Activated T-cell treated with anti-CD3 and anti-CD28 coated beads, Interleukin-2, amount 50 U/mL, for 72 hours (primary cell): ENCODE data around the gene FGL2. TPM values are rescaled to one million over a fixed set of nuclear protein-coding genes. Genes with fewer than 3 reads are reported as not detected.
"Not testable (repeated sequence)": the region's sequence is repeated elsewhere in the genome, so short reads cannot be mapped to it uniquely, and the experiment has no call there.

ENCODE experiments used
- ATAC-seq, 2 donors: fragments of 150-1000 bp; cut with Tn5 transposase; replicated peaks in 1 of 2; 2 replicates each; pipeline ENCODE4 v1.10.0; 2021; ENCODE audit warnings: moderate library complexity in 2 of 2, mild to moderate bottlenecking in 1 of 2
- DNase-seq, 2 donors: peaks; one replicate each; pipeline ENCODE4 v3.0.0; 2021 to 2022; ENCODE audit warnings: mixed read lengths in 1 of 2
- H3K27ac Mint-ChIP-seq: one replicate; pipeline ENCODE4 v1.8.0; 2022; ENCODE audit warnings: mild to moderate bottlenecking, moderate library complexity, mixed read lengths
- H3K27me3 Mint-ChIP-seq: one replicate; pipeline ENCODE4 v1.8.0; 2022; ENCODE audit warnings: low read depth, mixed read lengths
- H3K36me3 Mint-ChIP-seq, 2 donors: one replicate each; pipeline ENCODE4 v1.8.0; 2022; ENCODE audit warnings: mixed read lengths in 2 of 2, mild to moderate bottlenecking in 1 of 2; ENCODE audit not compliant: insufficient read depth in 2 of 2
- H3K4me1 Mint-ChIP-seq: one replicate; pipeline ENCODE4 v1.8.0; 2022; ENCODE audit warnings: low read depth, mixed read lengths
- H3K4me3 Mint-ChIP-seq, 2 donors: one replicate each; pipeline ENCODE4 v1.8.0; 2022; ENCODE audit warnings: mild to moderate bottlenecking in 2 of 2, mixed read lengths in 2 of 2, moderate library complexity in 2 of 2
- H3K9me3 Mint-ChIP-seq, 2 donors: one replicate each; pipeline ENCODE4 v1.8.0; 2022; ENCODE audit warnings: mixed read lengths in 2 of 2
- total RNA-seq, 2 donors: library from RNA; stranded (reverse); gene quantifications; one replicate each; pipeline ENCODE4 v1.2.3, GENCODE V29; 2022

Gene FGL2
- total RNA-seq, 2 donors from 2014 or later = 0.38 to 0.93 TPM

DNA sequence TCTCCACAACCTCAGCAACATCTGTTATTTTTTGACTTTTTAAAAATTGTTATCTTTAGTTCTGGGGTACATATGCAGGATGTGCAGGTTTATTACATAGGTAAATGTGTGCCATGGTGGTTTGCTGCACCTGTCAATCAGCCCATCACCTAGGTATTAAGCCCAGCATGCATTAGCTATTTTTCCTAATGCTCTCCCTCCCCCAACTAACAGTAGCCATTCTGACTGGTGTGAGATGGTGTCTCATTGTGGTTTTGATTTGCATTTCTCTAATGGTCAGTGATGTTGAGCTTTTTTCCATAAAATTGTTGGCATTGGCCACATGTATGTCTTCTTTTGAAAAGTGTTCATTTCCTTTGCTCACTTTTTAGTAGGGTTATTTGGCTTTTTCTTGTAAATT lies 29.2 kb upstream of the FGL2 start:
- not testable (repeated sequence) for H3K27me3 Mint-ChIP-seq, H3K27ac Mint-ChIP-seq, H3K4me1 Mint-ChIP-seq, ATAC-seq, DNase-seq, H3K4me3 Mint-ChIP-seq, H3K9me3 Mint-ChIP-seq
- H3K36me3 Mint-ChIP-seq = peaks cover 9 to 11% of the 10 kb centered on the region in 2 donors

DNA sequence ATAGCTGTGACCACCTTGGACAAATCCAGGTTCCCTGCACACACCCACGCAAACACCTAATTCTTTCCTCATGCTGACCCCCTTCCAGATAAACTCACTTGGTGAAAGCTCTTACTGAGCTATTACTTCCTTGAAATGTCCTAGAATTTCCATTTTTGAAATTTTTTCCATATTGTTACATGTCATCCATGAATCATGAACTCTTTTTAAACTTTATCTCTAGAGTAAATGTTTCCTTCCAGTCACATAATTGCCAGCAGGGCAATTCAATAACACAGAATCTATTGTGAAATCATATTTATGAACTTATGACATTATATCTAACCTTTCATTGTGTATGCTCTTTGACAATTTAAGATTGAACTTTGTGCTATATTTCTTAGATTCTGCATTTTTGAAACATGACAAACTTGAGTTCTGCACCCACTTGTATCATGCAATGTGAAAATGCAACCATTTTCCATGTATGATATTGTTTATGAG lies 26.8 kb upstream of the FGL2 start:
- peaks cover 5 to 10% of the 10 kb centered on the region in 2 donors for H3K9me3 Mint-ChIP-seq
- peaks cover 10% of the 10 kb centered on the region for H3K4me1 Mint-ChIP-seq
- H3K4me3 Mint-ChIP-seq = no peak overlapping the region
- H3K27me3 Mint-ChIP-seq = no peaks in the 10 kb centered on the region
- ATAC-seq (no peak), DNase-seq (no peak)
- H3K36me3 Mint-ChIP-seq = peaks cover 9 to 11% of the 10 kb centered on the region in 2 donors
- no peak overlapping the region for H3K27ac Mint-ChIP-seq

DNA sequence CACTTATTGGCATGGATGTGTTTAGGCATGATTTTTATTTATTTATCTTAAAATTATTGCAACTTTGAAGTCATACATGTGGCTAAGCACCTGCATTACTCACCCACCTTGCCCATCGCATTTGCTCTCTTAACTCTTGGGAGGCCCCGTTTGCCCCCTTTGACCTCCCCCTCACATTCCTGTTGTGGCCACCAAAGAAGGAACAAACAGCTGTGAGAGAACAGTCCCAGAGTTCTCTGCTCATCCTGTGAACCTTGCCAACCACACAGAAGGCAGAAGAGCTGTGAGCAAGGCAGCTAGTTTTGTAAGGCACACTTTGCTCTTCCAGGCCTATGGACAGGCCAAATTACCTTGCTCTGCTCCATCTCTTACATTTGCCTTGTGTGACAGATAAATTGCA lies 23.6 kb upstream of the FGL2 start:
- H3K27me3 Mint-ChIP-seq = no peaks in the 10 kb centered on the region
- H3K4me1 Mint-ChIP-seq = peaks cover 10% of the 10 kb centered on the region
- ATAC-seq (no peak), DNase-seq (no peak)
- peaks cover 5% of the 10 kb centered on the region in 2 donors for H3K36me3 Mint-ChIP-seq
- peaks cover 2 to 6% of the 10 kb centered on the region in 2 donors for H3K9me3 Mint-ChIP-seq
- no peak overlapping the region for H3K27ac Mint-ChIP-seq
- no peak overlapping the region for H3K4me3 Mint-ChIP-seq

DNA sequence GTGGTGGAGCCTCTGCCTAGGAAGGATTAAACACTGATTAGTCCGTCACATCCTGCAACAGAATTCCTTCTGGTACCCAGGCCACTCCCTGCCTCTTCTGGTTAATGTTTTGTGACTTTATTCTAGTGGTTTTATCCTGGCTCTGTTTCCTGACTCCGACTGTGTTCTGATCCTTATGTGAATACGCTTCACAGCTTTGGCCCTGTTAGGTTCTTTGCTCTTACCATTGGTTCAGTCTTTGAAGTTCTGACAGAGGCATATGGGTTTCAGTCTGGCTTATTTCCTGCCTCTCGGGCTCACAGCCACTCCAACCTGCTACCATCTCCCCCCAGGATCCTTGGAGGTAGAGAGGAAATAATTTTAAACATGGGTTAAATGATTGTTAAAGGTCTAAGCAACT lies 23.2 kb upstream of the FGL2 start:
- ATAC-seq (no peak), DNase-seq (no peak)
- Mint-ChIP-seq H3K27me3 (no peaks in the 10 kb centered on the region), H3K27ac (no peak overlapping the region), H3K9me3 (peaks cover 2 to 6% of the 10 kb centered on the region in 2 donors), H3K36me3 (peaks cover 5% of the 10 kb centered on the region in 2 donors), H3K4me3 (no peak overlapping the region), H3K4me1 (peaks cover 10% of the 10 kb centered on the region)

DNA sequence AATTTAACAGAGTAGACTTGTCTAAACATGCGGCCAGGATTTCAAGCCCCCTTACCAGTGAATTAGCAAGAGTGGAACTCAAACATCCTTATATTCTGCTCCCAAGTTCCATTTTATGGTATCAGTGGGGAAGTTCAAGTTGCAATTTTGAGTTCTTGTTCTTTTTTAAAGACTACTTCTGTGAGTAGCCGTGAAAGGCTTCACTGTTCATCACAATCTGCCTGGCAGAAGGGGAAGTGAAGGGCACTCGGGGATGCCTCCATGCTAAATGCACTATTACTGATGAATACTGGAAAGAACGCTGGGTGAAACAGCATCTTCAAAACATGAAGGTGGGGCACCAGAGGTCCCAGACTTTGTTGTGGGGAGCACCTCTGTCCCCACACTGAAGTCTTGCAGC lies 22.4 kb upstream of the FGL2 start:
- H3K4me1 Mint-ChIP-seq = peaks cover 10% of the 10 kb centered on the region
- DNase-seq (no peak), ATAC-seq (no peak)
- peaks cover 2 to 6% of the 10 kb centered on the region in 2 donors for H3K9me3 Mint-ChIP-seq
- no peak overlapping the region for H3K27ac Mint-ChIP-seq
- H3K4me3 Mint-ChIP-seq = no peak overlapping the region
- peaks cover 5% of the 10 kb centered on the region in 2 donors for H3K36me3 Mint-ChIP-seq
- H3K27me3 Mint-ChIP-seq = no peaks in the 10 kb centered on the region

DNA sequence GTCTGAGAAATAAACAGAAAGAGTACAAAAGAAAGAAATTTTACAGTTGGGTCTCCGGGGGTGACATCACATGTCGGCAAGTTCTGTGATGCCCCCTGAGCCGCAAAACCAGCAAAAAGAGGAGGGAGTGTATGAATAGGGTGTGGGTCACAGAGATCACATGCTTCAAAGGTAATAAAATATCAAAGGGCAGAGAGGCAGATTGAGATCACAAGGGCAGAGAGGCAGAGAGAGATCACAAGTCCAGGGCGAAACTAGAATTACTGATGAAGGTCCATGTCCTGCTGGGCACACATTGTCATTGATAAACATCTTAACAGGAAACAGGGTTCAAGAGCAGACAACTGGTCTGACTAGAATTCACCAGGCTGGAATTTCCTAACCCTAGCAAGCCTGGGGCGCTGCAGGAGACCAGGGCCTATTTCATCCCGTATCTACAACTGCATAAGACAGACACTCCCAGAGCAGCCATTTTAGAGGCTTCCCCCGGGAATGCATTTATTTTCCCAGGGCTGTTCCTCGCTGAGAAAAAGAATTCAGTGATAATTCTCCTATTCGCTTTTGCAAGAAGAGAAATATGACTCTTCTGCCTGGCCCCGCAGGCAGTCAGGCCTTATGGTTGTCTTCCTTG lies 20.2 kb upstream of the FGL2 start:
- not testable (repeated sequence) for H3K27ac Mint-ChIP-seq, H3K27me3 Mint-ChIP-seq, ATAC-seq, DNase-seq, H3K4me3 Mint-ChIP-seq, H3K36me3 Mint-ChIP-seq, H3K9me3 Mint-ChIP-seq
- peaks cover 10% of the 10 kb centered on the region for H3K4me1 Mint-ChIP-seq

DNA sequence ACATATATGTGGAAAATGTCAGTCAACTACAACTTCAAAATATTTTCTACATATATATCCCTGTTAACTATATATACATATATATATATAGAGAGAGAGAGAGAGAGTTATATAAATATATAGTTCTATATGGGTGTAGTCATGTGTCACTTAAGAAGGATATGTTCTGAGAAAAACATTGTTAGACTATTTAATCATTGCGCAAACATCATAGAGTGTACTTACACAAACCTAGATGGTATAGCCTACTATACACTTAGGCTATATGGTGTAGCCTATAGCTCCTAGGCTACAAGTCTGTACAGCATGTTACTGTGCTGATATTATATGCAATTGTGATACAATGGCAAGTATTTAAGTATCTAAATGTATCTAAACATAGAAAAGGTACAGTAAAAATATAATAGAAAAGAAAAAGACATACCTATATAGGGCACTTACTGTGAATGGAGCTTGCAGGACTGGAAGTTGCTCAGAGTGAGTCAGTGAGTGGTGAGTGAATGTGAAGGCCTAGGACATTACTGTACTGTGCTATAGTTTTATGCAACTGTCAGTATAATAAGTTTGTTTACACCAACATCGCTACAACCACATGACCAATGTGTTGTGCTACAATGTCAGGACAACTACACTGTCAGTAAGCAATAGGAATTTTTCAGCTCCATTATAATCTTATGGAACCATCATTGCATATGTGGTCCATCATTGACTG lies 18.0 kb upstream of the FGL2 start:
- Mint-ChIP-seq H3K9me3 (peaks cover 2 to 6% of the 10 kb centered on the region in 2 donors), H3K4me1 (peaks cover 5% of the 10 kb centered on the region), H3K36me3 (peaks cover 5 to 7% of the 10 kb centered on the region in 2 donors), H3K4me3 (no peak overlapping the region), H3K27me3 (no peaks in the 10 kb centered on the region), H3K27ac (no peak overlapping the region)
- ATAC-seq (no peak), DNase-seq (no peak)

DNA sequence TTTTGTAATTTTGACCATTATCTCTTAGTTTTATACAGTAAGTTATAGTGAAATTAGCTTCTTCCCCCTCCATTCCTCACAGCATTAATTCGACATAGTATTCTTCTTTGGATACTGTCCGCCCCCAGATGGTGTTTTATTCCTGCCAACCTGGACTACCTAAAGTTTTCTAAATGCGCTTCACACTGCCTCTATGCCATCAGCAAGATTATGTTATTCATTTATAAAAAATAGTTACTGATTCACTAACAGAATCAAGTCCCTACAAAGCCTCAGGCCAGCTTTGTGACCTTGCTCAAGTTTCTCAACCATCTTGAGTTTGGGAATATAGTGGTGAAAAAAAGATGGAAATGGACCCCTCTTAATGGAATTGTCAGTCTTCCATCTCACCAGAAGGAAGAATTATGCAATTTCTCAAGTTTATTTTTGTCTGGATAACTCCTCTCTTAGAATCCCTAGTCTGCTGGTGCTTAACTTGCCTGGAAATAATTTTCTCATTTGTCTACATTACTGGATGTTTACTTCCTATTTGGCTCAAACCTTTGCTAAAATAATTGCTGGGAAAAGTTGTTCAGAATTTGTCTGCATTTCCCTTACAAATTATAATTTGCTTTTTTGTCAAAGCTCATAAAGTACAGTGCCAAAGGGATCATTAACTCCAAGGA lies 16.7 kb upstream of the FGL2 start:
- ATAC-seq (no peak), DNase-seq (no peak)
- peaks cover 2 to 6% of the 10 kb centered on the region in 2 donors for H3K9me3 Mint-ChIP-seq
- peaks cover 5 to 7% of the 10 kb centered on the region in 2 donors for H3K36me3 Mint-ChIP-seq
- no peaks in the 10 kb centered on the region for H3K27me3 Mint-ChIP-seq
- H3K27ac Mint-ChIP-seq = no peak overlapping the region
- no peak overlapping the region for H3K4me3 Mint-ChIP-seq
- H3K4me1 Mint-ChIP-seq = no peaks in the 10 kb centered on the region

DNA sequence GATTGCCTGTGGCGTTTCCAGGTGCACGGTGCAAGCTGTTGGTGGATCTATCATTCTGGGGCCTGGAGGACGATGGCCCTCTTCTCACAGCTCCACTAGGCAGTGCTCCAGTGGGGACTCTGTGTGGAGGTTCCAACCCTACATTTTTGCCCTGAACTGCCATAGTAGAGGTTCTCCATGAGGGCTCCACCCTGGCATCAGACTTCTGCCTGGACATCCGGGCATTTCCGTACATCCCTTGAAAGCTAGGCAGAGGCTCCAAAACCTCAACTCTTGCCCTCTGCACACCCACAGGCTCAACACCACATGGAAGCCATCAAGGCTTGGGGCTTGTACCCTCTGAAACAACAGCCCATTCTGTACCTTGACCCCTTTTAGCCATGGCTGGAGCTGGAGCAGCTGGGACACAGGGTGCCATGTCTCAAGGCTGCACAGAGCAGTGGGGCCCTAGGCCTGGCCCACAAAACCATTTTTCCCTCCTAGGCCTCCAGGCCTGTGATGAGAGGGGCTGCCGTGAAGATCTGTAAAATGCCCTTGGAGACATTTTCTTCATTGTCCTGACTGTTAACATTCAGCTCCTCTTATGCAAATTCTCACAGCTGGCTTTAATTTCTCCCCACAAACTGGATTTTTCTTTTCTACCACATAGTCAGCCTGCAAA lies 10.0 kb upstream of the FGL2 start:
- H3K27ac Mint-ChIP-seq = no peak overlapping the region
- no peak overlapping the region for H3K4me3 Mint-ChIP-seq
- peaks cover 8 to 18% of the 10 kb centered on the region in 2 donors for H3K36me3 Mint-ChIP-seq
- peaks cover 5 to 12% of the 10 kb centered on the region in 2 donors for H3K9me3 Mint-ChIP-seq
- ATAC-seq (no peak), DNase-seq (no peak)
- H3K27me3 Mint-ChIP-seq = no peaks in the 10 kb centered on the region
- H3K4me1 Mint-ChIP-seq = no peaks in the 10 kb centered on the region

DNA sequence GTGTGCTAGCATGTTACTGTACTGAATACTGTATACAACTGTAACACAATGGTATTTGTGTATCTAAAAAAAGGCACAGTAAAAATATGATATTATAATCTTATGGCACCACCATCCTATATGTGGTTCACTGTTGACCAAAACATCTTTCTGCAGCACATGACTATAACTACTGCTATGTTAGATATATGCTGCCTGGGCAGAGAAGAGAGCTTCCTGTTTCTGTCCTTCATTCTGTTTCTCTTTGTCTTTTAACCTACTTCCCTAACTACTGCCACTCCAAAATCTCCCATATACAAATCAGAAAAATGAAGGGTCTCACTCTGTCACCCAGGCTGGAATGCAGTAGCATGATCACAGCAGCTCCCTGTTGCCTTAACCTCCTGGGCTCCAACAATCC lies 8.8 kb upstream of the FGL2 start:
- Mint-ChIP-seq H3K27ac (no peak overlapping the region), H3K9me3 (peaks cover 5 to 12% of the 10 kb centered on the region in 2 donors)

DNA sequence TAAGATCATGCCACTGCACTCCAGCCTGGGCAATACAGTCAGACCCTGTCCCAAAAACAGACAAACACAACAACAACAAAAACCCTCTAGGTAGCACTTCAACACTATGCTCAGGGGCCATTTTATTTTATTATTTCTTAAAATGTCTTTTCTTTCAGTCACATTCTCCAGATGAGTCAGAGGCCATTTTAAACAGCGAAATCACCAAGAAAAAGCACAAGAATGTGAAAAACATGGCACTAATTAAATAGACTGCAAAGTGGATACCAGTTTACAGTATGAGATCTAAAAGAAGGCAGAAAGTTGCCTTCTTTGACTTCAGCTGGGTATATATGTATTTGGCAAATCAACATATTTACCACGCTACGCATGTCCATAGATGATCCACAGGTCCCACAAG lies 6.1 kb upstream of the FGL2 start:
- Mint-ChIP-seq H3K27me3 (no peaks in the 10 kb centered on the region), H3K9me3 (peaks cover 5 to 12% of the 10 kb centered on the region in 2 donors), H3K36me3 (peaks cover 8 to 14% of the 10 kb centered on the region in 2 donors), H3K27ac (no peak overlapping the region), H3K4me3 (no peak overlapping the region), H3K4me1 (peaks cover 8% of the 10 kb centered on the region)
- DNase-seq (no peak), ATAC-seq (no peak)

More for the DNA sequence above, 8.8 kb upstream of the FGL2 start:
- H3K4me1 Mint-ChIP-seq = no peaks in the 10 kb centered on the region
- H3K27me3 Mint-ChIP-seq = no peaks in the 10 kb centered on the region
- H3K4me3 Mint-ChIP-seq = no peak overlapping the region
- no peak for DNase-seq
- ATAC-seq = no peak
- peaks cover 8 to 16% of the 10 kb centered on the region in 2 donors for H3K36me3 Mint-ChIP-seq

DNA sequence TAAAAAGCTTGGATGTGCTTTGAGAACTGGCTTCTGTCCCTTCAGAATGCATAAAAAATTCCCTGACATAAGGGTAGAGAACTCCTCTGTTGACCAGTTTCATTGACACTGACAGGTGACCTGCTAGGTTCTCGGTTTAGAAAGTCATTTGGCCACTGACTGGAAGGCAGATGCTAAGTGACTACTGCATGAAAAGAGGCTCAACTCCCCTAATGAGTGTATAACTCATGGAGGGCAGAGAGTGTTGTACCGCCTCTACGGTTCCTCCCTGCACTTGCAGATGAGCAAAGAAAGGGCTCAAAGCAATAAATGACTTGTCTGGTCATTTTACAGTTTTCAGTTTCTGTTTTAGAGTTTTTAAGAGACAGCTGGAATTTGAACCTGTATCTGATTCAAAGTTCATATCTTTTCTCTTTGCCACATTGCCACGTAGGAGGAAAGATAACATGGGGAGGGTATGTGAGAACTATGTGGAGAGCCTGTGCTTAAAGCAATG lies 2.9 kb upstream of the FGL2 start:
- peaks cover 31% of the 10 kb centered on the region for H3K4me1 Mint-ChIP-seq
- H3K27me3 Mint-ChIP-seq = no peaks in the 10 kb centered on the region
- ATAC-seq = peak; percentile 58 to 82
- no peaks in the 10 kb centered on the region for H3K36me3 Mint-ChIP-seq
- no peak overlapping the region for H3K27ac Mint-ChIP-seq
- no peaks in the 10 kb centered on the region for H3K9me3 Mint-ChIP-seq
- no peak overlapping the region for H3K4me3 Mint-ChIP-seq
- no peak for DNase-seq

DNA sequence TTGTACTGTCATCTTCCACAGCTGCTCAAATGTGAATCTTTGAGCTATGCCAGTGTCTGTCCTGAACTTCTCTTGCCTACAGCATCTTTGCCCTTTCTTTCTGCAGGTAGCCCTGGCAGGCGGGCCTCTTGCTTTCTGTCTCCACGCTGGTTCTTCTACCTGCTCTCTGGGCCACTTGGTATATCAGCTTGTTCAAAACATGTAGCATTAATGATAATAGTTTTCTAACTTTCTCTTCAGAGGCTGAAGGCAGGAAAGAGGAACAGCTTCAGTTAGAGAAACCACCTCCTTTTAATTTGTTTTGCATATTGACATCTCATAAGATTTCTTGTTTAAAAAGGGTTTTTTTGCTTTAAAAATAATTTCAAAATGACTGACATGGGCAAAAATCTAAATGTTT lies 923 bp upstream of the FGL2 start:
- ATAC-seq = no peak
- DNase-seq = no peak
- H3K4me1 Mint-ChIP-seq = peaks cover 31% of the 10 kb centered on the region
- peak overlapping the region; percentile 44 to 91 for H3K4me3 Mint-ChIP-seq
- H3K27me3 Mint-ChIP-seq = no peaks in the 10 kb centered on the region
- H3K9me3 Mint-ChIP-seq = no peaks in the 10 kb centered on the region
- peak overlapping the region; percentile 40 for H3K27ac Mint-ChIP-seq
- no peaks in the 10 kb centered on the region for H3K36me3 Mint-ChIP-seq
